SU-DHL-6 (cell line): ENCODE data around the gene CCDC88C.

ENCODE experiments used
- H2AFZ ChIP-seq: fragments of 200-600 bp; sonication (generic); 2 replicates; pipeline ENCODE4 v1.6.1; 2014; ENCODE audit warnings: low read depth, mild to moderate bottlenecking, moderate library complexity, mixed read lengths, antibody characterized with exemption, low read length; ENCODE audit not compliant: severe bottlenecking
- H3F3A ChIP-seq: fragments of 200-600 bp; shearing (Covaris generic); 2 replicates; pipeline ENCODE4 v1.6.0; 2016; ENCODE audit warnings: antibody characterized with exemption, mild to moderate bottlenecking; ENCODE audit not compliant: insufficient read depth
- H3K27ac ChIP-seq: fragments of 200-600 bp; sonication (generic); 2 replicates; pipeline ENCODE4 v1.5.1; 2016; ENCODE audit warnings: low read depth, mild to moderate bottlenecking, low read length, moderate library complexity, mixed read lengths
- H3K27me3 ChIP-seq: fragments of 200-600 bp; sonication (generic), shearing (Covaris generic); 2 replicates; pipeline ENCODE4 v1.6.0; 2014; ENCODE audit warnings: mild to moderate bottlenecking, low read length
- H3K36me3 ChIP-seq: fragments of 200-600 bp; sonication (generic); 2 replicates; pipeline ENCODE4 v1.6.1; 2014; ENCODE audit warnings: mild to moderate bottlenecking, low read length, mixed read lengths
- H3K4me2 ChIP-seq: fragments of 300-600, 200-600 bp; shearing (Covaris generic), sonication (generic); 2 replicates; pipeline ENCODE4 v1.6.0; 2014; ENCODE audit warnings: low read length, low read depth, mild to moderate bottlenecking; ENCODE audit not compliant: poor library complexity, severe bottlenecking
- H3K4me3 ChIP-seq: fragments of 200-600 bp; sonication (generic); 2 replicates; pipeline ENCODE4 v1.5.1; 2014; ENCODE audit warnings: antibody characterized with exemption, low read length, mild to moderate bottlenecking, mixed read lengths; ENCODE audit not compliant: insufficient read depth, poor library complexity, severe bottlenecking
- H3K79me2 ChIP-seq: fragments of 200-600 bp; sonication (generic); 2 replicates; pipeline ENCODE4 v1.6.1; 2014; ENCODE audit warnings: mild to moderate bottlenecking, low read length, moderate library complexity; ENCODE audit not compliant: insufficient read depth
- H3K9ac ChIP-seq: fragments of 200-600 bp; sonication (generic); 2 replicates; pipeline ENCODE4 v1.7.0; 2014; ENCODE audit warnings: mild to moderate bottlenecking, low read length
- H3K9me2 ChIP-seq: fragments of 200-600 bp; sonication (generic); replicated peaks from 2 replicates; pipeline ENCODE4 v1.6.1; 2014; ENCODE audit warnings: low read length; ENCODE audit not compliant: insufficient read depth
- H3K9me3 ChIP-seq: fragments of 200-600 bp; sonication (generic); 2 replicates; pipeline ENCODE4 v1.6.1; 2014; ENCODE audit warnings: low read length, mixed read lengths; ENCODE audit not compliant: insufficient read depth
- H4K20me1 ChIP-seq: fragments of 200-600 bp; sonication (generic); 2 replicates; pipeline ENCODE4 v1.6.1; 2014; ENCODE audit warnings: low read depth, mild to moderate bottlenecking, antibody characterized with exemption, low read length, moderate library complexity, mixed read lengths
- EZH2phosphoT487 ChIP-seq: fragments of 200-600 bp; sonication (generic), shearing (Covaris generic); conservative IDR thresholded peaks from 2 replicates; pipeline ENCODE4 v1.6.1; 2018; ENCODE audit warnings: mild to moderate bottlenecking, antibody characterized with exemption, low read length, moderate library complexity, mixed read lengths
- TF ChIP-seq, protein P1 (sequence below): fragments of 200-600 bp; sonication (generic); IDR thresholded peaks from one replicate; pipeline ENCODE4 v1.5.1; 2017; ENCODE audit warnings: antibody characterized with exemption, mild to moderate bottlenecking, low read length, moderate library complexity; ENCODE audit not compliant: insufficient read depth, poor library complexity, severe bottlenecking

The CCDC88C gene

DNA sequence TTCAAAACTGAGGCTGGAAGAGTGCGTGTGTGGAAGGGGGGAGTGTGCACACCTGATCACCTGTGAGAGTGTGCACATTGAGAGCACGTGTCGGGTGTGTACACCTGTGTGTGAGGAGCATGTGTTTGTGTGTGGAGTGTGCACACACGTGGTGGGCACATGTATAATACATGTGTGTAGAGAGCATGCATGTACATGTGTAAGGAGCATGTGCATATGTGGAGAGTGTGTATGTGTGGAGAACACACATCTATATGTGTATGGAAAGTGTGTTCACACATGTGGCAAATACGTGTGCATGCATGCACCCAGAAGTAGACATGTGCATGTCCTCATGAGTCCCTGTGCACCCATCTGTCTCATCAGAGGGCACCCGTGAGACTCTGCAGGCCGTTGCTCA lies 110.0 kb downstream of the CCDC88C start:
- Histone ChIP-seq H3K27me3 (no peaks in the 10 kb centered on the region), H4K20me1 (0 out of 2 replicates have a peak, but pooled peaks cover 4% of the 10 kb centered on the region), H3K4me3 (no peak overlapping the region), H3K9me2 (no peaks in the 10 kb centered on the region), H3K9me3 (no peaks in the 10 kb centered on the region), H3K79me2 (no peaks in the 10 kb centered on the region), H3K27ac (no peak overlapping the region), H3K36me3 (peaks cover 24% of the 10 kb centered on the region), H3F3A (peaks cover 4% of the 10 kb centered on the region), H2AFZ (no peak overlapping the region), H3K9ac (no peak overlapping the region), H3K4me2 (no peak overlapping the region)
- no peak for TF ChIP-seq EZH2phosphoT487
- TF ChIP-seq, protein P1, sequence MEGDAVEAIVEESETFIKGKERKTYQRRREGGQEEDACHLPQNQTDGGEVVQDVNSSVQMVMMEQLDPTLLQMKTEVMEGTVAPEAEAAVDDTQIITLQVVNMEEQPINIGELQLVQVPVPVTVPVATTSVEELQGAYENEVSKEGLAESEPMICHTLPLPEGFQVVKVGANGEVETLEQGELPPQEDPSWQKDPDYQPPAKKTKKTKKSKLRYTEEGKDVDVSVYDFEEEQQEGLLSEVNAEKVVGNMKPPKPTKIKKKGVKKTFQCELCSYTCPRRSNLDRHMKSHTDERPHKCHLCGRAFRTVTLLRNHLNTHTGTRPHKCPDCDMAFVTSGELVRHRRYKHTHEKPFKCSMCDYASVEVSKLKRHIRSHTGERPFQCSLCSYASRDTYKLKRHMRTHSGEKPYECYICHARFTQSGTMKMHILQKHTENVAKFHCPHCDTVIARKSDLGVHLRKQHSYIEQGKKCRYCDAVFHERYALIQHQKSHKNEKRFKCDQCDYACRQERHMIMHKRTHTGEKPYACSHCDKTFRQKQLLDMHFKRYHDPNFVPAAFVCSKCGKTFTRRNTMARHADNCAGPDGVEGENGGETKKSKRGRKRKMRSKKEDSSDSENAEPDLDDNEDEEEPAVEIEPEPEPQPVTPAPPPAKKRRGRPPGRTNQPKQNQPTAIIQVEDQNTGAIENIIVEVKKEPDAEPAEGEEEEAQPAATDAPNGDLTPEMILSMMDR: no peak

DNA sequence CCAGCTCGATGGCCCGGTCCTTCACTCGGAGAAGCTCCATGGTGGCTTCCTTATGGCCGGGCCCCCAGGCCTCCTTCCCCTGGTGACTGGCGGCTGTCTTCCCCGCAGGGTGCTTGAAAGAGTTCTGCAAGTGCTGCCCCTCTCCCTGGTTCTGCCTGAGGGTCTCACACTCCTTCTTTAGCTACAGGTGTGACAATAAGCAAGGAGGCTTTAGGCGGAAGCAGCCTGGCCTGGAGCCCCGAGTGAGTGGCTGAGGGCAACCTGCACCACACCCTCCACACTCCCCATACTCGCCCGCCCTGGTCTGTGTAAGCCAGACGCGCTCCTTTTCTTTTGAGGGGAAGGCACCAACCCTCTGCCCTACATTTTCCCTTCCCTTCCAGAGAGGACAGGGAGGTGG lies 110.6 kb downstream of the CCDC88C start:
- H4K20me1 ChIP-seq: 0 out of 2 replicates have a peak, but pooled peaks cover 4% of the 10 kb centered on the region
- TF ChIP-seq, protein P1: no peak
- no peak for TF ChIP-seq EZH2phosphoT487

DNA sequence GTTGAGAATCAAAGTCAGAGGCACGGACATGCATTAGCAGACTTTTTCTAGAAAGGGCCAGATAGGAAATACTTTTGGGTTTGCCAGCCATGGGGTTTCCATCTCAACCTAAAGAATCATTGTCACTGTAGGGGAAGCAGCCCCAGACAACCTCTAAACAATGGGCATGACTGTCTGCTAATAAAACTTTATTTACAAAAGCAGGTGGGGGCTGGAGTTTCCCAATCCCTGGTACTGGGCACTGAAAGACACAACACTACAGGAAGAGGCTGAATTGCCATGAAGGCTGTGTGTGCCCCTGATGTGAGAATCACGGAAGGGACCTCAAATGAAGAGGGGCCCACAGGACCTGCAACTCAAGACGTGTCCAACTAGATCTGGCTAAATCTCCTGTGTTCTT lies 111.1 kb downstream of the CCDC88C start:
- peaks cover 24% of the 10 kb centered on the region for H3K36me3 ChIP-seq
- no peaks in the 10 kb centered on the region for H3K79me2 ChIP-seq
- no peak overlapping the region for H2AFZ ChIP-seq
- H3K9me3 ChIP-seq: no peaks in the 10 kb centered on the region
- no peak overlapping the region for H3K4me2 ChIP-seq
- H3K27ac ChIP-seq: no peak overlapping the region
- H3K4me3 ChIP-seq: no peak overlapping the region
- peaks cover 4% of the 10 kb centered on the region for H3F3A ChIP-seq
- no peak overlapping the region for H3K9ac ChIP-seq
- no peaks in the 10 kb centered on the region for H3K9me2 ChIP-seq
- H3K27me3 ChIP-seq: no peaks in the 10 kb centered on the region
- TF ChIP-seq EZH2phosphoT487: no peak
- TF ChIP-seq, protein P1: no peak
- H4K20me1 ChIP-seq: 0 out of 2 replicates have a peak, but pooled peaks cover 4% of the 10 kb centered on the region

More for the DNA sequence above, 110.6 kb downstream of the CCDC88C start:
- Histone ChIP-seq H3K4me2 (no peak overlapping the region), H3K9me2 (no peaks in the 10 kb centered on the region), H3K9ac (no peak overlapping the region), H3K27ac (no peak overlapping the region), H3K36me3 (peaks cover 24% of the 10 kb centered on the region), H3K9me3 (no peaks in the 10 kb centered on the region), H3K27me3 (no peaks in the 10 kb centered on the region), H2AFZ (no peak overlapping the region), H3K4me3 (no peak overlapping the region), H3F3A (peaks cover 4% of the 10 kb centered on the region), H3K79me2 (no peaks in the 10 kb centered on the region)
